ENCODE measurements around the gene MAP3K3.

MAP3K3 gene

GRCh38 chr17:63649813-63650212 lies 27.6 kb downstream of the MAP3K3 start:
- no peaks in the 10 kb centered on the region for H3K27me3 ChIP-seq (ENCODE audit: low read depth)
- no peak overlapping the region for H3K4me3 ChIP-seq
- no peaks in the 10 kb centered on the region for H3K9me3 ChIP-seq
- DNase-seq (ENCODE audit: low spot score in 2 of 2), result no peak
- H3K36me3 ChIP-seq (replicated peaks), result peaks cover 26% of the 10 kb centered on the region
- in situ Hi-C loops (cut with MboI; ENCODE audit: low sequenced_read_pairs), result no loop called here
- peaks cover 9% of the 10 kb centered on the region for H3K4me1 ChIP-seq

GRCh38 chr17:63652106-63652505 lies 29.9 kb downstream of the MAP3K3 start:
- no peaks in the 10 kb centered on the region for H3K9me3 ChIP-seq
- no peak for DNase-seq (ENCODE audit: low spot score in 2 of 2)
- peaks cover 15% of the 10 kb centered on the region for H3K36me3 ChIP-seq (replicated peaks)

GRCh38 chr17:63653050-63653449 lies 30.8 kb downstream of the MAP3K3 start:
- no peak for DNase-seq (ENCODE audit: low spot score in 2 of 2)

More at GRCh38 chr17:63652106-63652505, 29.9 kb downstream of the MAP3K3 start:
- no peaks in the 10 kb centered on the region for H3K27me3 ChIP-seq (ENCODE audit: low read depth)
- in situ Hi-C loops (cut with MboI; ENCODE audit: low sequenced_read_pairs), result no loop called here
- H3K4me1 ChIP-seq, result peaks cover 9% of the 10 kb centered on the region
- no peak overlapping the region for H3K4me3 ChIP-seq

GRCh38 chr17:63657786-63658185 lies 35.6 kb downstream of the MAP3K3 start:
- H3K36me3 ChIP-seq (replicated peaks), result peaks cover 9% of the 10 kb centered on the region

More at GRCh38 chr17:63653050-63653449, 30.8 kb downstream of the MAP3K3 start:
- H3K4me3 ChIP-seq, result no peak overlapping the region
- no peaks in the 10 kb centered on the region for H3K9me3 ChIP-seq
- in situ Hi-C loops (cut with MboI; ENCODE audit: low sequenced_read_pairs), result no loop called here
- H3K36me3 ChIP-seq (replicated peaks), result peaks cover 15% of the 10 kb centered on the region
- H3K4me1 ChIP-seq, result peaks cover 2% of the 10 kb centered on the region
- H3K27me3 ChIP-seq (ENCODE audit: low read depth), result no peaks in the 10 kb centered on the region

GRCh38 chr17:63658366-63658765 lies 36.1 kb downstream of the MAP3K3 start:
- no peaks in the 10 kb centered on the region for H3K27me3 ChIP-seq (ENCODE audit: low read depth)
- DNase-seq (ENCODE audit: low spot score in 2 of 2), result no peak
- peaks cover 5% of the 10 kb centered on the region for H3K36me3 ChIP-seq (replicated peaks)
- H3K4me3 ChIP-seq, result no peak overlapping the region
- H3K9me3 ChIP-seq, result no peaks in the 10 kb centered on the region; the same call in 1 of the 2 replicates
- no peaks in the 10 kb centered on the region for H3K4me1 ChIP-seq
- in situ Hi-C loops (cut with MboI; ENCODE audit: low sequenced_read_pairs), result no loop called here

More at GRCh38 chr17:63657786-63658185, 35.6 kb downstream of the MAP3K3 start:
- H3K4me3 ChIP-seq, result no peak overlapping the region
- no peaks in the 10 kb centered on the region; the same call in 1 of the 2 replicates for H3K9me3 ChIP-seq
- H3K4me1 ChIP-seq, result no peaks in the 10 kb centered on the region
- no peaks in the 10 kb centered on the region for H3K27me3 ChIP-seq (ENCODE audit: low read depth)
- in situ Hi-C loops (cut with MboI; ENCODE audit: low sequenced_read_pairs), result no loop called here
- DNase-seq (ENCODE audit: low spot score in 2 of 2), result no peak

- Histone ChIP-seq H3K9me3 (no peaks in the 10 kb centered on the region; the same call in 1 of the 2 replicates), H3K4me3 (no peak overlapping the region), H3K27me3 (ENCODE audit: low read depth) (no peaks in the 10 kb centered on the region), H3K36me3 (replicated peaks) (no peaks in the 10 kb centered on the region; the same call in none of the 2 replicates), H3K4me1 (no peaks in the 10 kb centered on the region)
- in situ Hi-C loops (cut with MboI; ENCODE audit: low sequenced_read_pairs), result no loop called here
- DNase-seq (ENCODE audit: low spot score in 2 of 2), result no peak
These were observed 37.6 kb downstream of the MAP3K3 start for GRCh38 chr17:63659850-63660249.

GRCh38 chr17:63665527-63666214 lies 43.5 kb downstream of the MAP3K3 start:
- no peak overlapping the region for H3K4me3 ChIP-seq
- H3K9me3 ChIP-seq, result no peaks in the 10 kb centered on the region; the same call in 1 of the 2 replicates
- no peaks in the 10 kb centered on the region for H3K27me3 ChIP-seq (ENCODE audit: low read depth)
- no peaks in the 10 kb centered on the region for H3K4me1 ChIP-seq
- in situ Hi-C loops (cut with MboI; ENCODE audit: low sequenced_read_pairs), result no loop called here
- H3K36me3 ChIP-seq (replicated peaks), result no peaks in the 10 kb centered on the region; the same call in 1 of the 2 replicates
- DNase-seq (ENCODE audit: low spot score in 2 of 2), result no peak

- H3K4me1 ChIP-seq, result peaks cover 10% of the 10 kb centered on the region
- H3K36me3 ChIP-seq (replicated peaks), result no peaks in the 10 kb centered on the region; the same call in 1 of the 2 replicates
- H3K4me3 ChIP-seq, result no peak overlapping the region
- no peaks in the 10 kb centered on the region for H3K27me3 ChIP-seq (ENCODE audit: low read depth)
- no peaks in the 10 kb centered on the region for H3K9me3 ChIP-seq
- in situ Hi-C loops (cut with MboI; ENCODE audit: low sequenced_read_pairs), result no loop called here
- DNase-seq (ENCODE audit: low spot score in 2 of 2), result no peak
These were observed 50.6 kb downstream of the MAP3K3 start for GRCh38 chr17:63672856-63673255.

GRCh38 chr17:63675231-63675606 lies 53.0 kb downstream of the MAP3K3 start:
- in situ Hi-C loops (cut with MboI; ENCODE audit: low sequenced_read_pairs), result no loop called here
- no peak for DNase-seq (ENCODE audit: low spot score in 2 of 2)
- Histone ChIP-seq H3K36me3 (replicated peaks) (no peaks in the 10 kb centered on the region; the same call in 1 of the 2 replicates), H3K9me3 (no peaks in the 10 kb centered on the region), H3K4me3 (no peak overlapping the region), H3K27me3 (ENCODE audit: low read depth) (no peaks in the 10 kb centered on the region), H3K4me1 (peaks cover 10% of the 10 kb centered on the region)

GRCh38 chr17:63675607-63676546 lies 53.7 kb downstream of the MAP3K3 start:
- Histone ChIP-seq H3K9me3 (no peaks in the 10 kb centered on the region), H3K36me3 (replicated peaks) (no peaks in the 10 kb centered on the region; the same call in 1 of the 2 replicates), H3K4me1 (peaks cover 10% of the 10 kb centered on the region), H3K4me3 (no peak overlapping the region), H3K27me3 (ENCODE audit: low read depth) (no peaks in the 10 kb centered on the region)
- in situ Hi-C loops (cut with MboI; ENCODE audit: low sequenced_read_pairs), result no loop called here
- DNase-seq (ENCODE audit: low spot score in 2 of 2), result peak; percentile 55 to 83

- DNase-seq (ENCODE audit: low spot score in 2 of 2), result no peak
- H3K36me3 ChIP-seq (replicated peaks), result no peaks in the 10 kb centered on the region; the same call in 1 of the 2 replicates
- in situ Hi-C loops (cut with MboI; ENCODE audit: low sequenced_read_pairs), result no loop called here
These were observed 54.4 kb downstream of the MAP3K3 start for GRCh38 chr17:63676584-63676983.

GRCh38 chr17:63679214-63679613 lies 57.0 kb downstream of the MAP3K3 start:
- in situ Hi-C loops (cut with MboI; ENCODE audit: low sequenced_read_pairs), result no loop called here
- no peak for DNase-seq (ENCODE audit: low spot score in 2 of 2)
- Histone ChIP-seq H3K9me3 (no peaks in the 10 kb centered on the region), H3K36me3 (replicated peaks) (peaks cover 15% of the 10 kb centered on the region), H3K4me1 (peaks cover 10% of the 10 kb centered on the region), H3K27me3 (ENCODE audit: low read depth) (no peaks in the 10 kb centered on the region), H3K4me3 (no peak overlapping the region)

More at GRCh38 chr17:63676584-63676983, 54.4 kb downstream of the MAP3K3 start:
- Histone ChIP-seq H3K27me3 (ENCODE audit: low read depth) (no peaks in the 10 kb centered on the region), H3K4me3 (no peak overlapping the region), H3K9me3 (no peaks in the 10 kb centered on the region), H3K4me1 (peaks cover 10% of the 10 kb centered on the region)

GRCh38 chr17:63680700-63681099 lies 58.5 kb downstream of the MAP3K3 start:
- Histone ChIP-seq H3K27me3 (ENCODE audit: low read depth) (no peaks in the 10 kb centered on the region), H3K36me3 (replicated peaks) (peaks cover 17% of the 10 kb centered on the region), H3K4me3 (no peak overlapping the region), H3K9me3 (no peaks in the 10 kb centered on the region), H3K4me1 (peaks cover 4% of the 10 kb centered on the region)
- no peak for DNase-seq (ENCODE audit: low spot score in 2 of 2)
- in situ Hi-C loops (cut with MboI; ENCODE audit: low sequenced_read_pairs), result no loop called here

- H3K9me3 ChIP-seq, result no peaks in the 10 kb centered on the region
- DNase-seq (ENCODE audit: low spot score in 2 of 2), result no peak
- peaks cover 17% of the 10 kb centered on the region for H3K36me3 ChIP-seq (replicated peaks)
- in situ Hi-C loops (cut with MboI; ENCODE audit: low sequenced_read_pairs), result no loop called here
- no peaks in the 10 kb centered on the region for H3K27me3 ChIP-seq (ENCODE audit: low read depth)
- H3K4me3 ChIP-seq, result no peak overlapping the region
- H3K4me1 ChIP-seq, result no peaks in the 10 kb centered on the region
These were observed 59.3 kb downstream of the MAP3K3 start for GRCh38 chr17:63681530-63681929.
